GM12873 (cell line): ENCODE results near the gene FSHB.

ENCODE experiments used
- CTCF ChIP-seq: IDR thresholded peaks from 2 replicates; pipeline ENCODE4 v1.5.1; 2012; ENCODE audit warnings: low read depth, mild to moderate bottlenecking, moderate library complexity, low read length, control low read depth; ENCODE audit not compliant: insufficient read depth; ENCODE audit errors: missing control alignments

The FSHB gene

GRCh38 chr11:30210357-30210756 lies 20.5 kb upstream of the FSHB start:
- no peak for TF ChIP-seq CTCF

GRCh38 chr11:30216534-30216933 lies 14.3 kb upstream of the FSHB start:
- no peak for TF ChIP-seq CTCF

- TF ChIP-seq CTCF, result no peak
Measured at GRCh38 chr11:30218278-30218677, 12.5 kb upstream of the FSHB start.

- no peak for TF ChIP-seq CTCF
Measured at GRCh38 chr11:30225642-30226041, 5.2 kb upstream of the FSHB start.

- no peak for TF ChIP-seq CTCF
Measured at GRCh38 chr11:30228323-30228884, 2.4 kb upstream of the FSHB start.

- TF ChIP-seq CTCF, result no peak
Measured at GRCh38 chr11:30239025-30239424, 8.2 kb downstream of the FSHB start.

- no peak for TF ChIP-seq CTCF
Measured at GRCh38 chr11:30244265-30244664, 13.5 kb downstream of the FSHB start.
